ENCODE results near the gene RALGAPA2.

The RALGAPA2 gene

GRCh38 chr20:20683020-20683419 lies 29.4 kb downstream of the RALGAPA2 start:
- H4K20me1 ChIP-seq (ENCODE audit: low read depth, low read length): no peaks in the 10 kb centered on the region

GRCh38 chr20:20680991-20681508 lies 31.4 kb downstream of the RALGAPA2 start:
- no peaks in the 10 kb centered on the region for H3K9me3 ChIP-seq (ENCODE audit: insufficient read depth, low read length)
- H3K9ac ChIP-seq (ENCODE audit: low read length): no peak overlapping the region
- H3K79me2 ChIP-seq (ENCODE audit: insufficient read depth, low read length): no peaks in the 10 kb centered on the region
- no peak overlapping the region for H3K27ac ChIP-seq (ENCODE audit: low read depth, low read length)
- no peak overlapping the region for H3K4me3 ChIP-seq (ENCODE audit: insufficient read depth, low read length, poor library complexity, severe bottlenecking)
- H3K9me2 ChIP-seq (replicated peaks; ENCODE audit: insufficient read depth, low read length): no peaks in the 10 kb centered on the region
- H3F3A ChIP-seq (ENCODE audit: insufficient read depth): no peaks in the 10 kb centered on the region
- no peaks in the 10 kb centered on the region for H4K20me1 ChIP-seq (ENCODE audit: low read depth, low read length)
- no peaks in the 10 kb centered on the region for H3K36me3 ChIP-seq (ENCODE audit: low read length)
- TF ChIP-seq CTCF (IDR thresholded peaks at IDR 0.05; ENCODE audit: insufficient read depth, low read length, poor library complexity, severe bottlenecking) (no peak), EZH2phosphoT487 (conservative IDR thresholded peaks at IDR 0.05; ENCODE audit: low read length) (no peak)
- no peaks in the 10 kb centered on the region for H3K27me3 ChIP-seq (ENCODE audit: low read length)
- H2AFZ ChIP-seq (ENCODE audit: low read depth, low read length, severe bottlenecking): no peak overlapping the region
- no peak overlapping the region for H3K4me2 ChIP-seq (ENCODE audit: low read depth, low read length, poor library complexity, severe bottlenecking)

More at GRCh38 chr20:20683020-20683419, 29.4 kb downstream of the RALGAPA2 start:
- no peak overlapping the region for H3K9ac ChIP-seq (ENCODE audit: low read length)
- H3F3A ChIP-seq (ENCODE audit: insufficient read depth): no peaks in the 10 kb centered on the region
- H3K4me2 ChIP-seq (ENCODE audit: low read depth, low read length, poor library complexity, severe bottlenecking): no peak overlapping the region
- no peaks in the 10 kb centered on the region for H3K9me2 ChIP-seq (replicated peaks; ENCODE audit: insufficient read depth, low read length)
- H3K27ac ChIP-seq (ENCODE audit: low read depth, low read length): no peak overlapping the region
- no peaks in the 10 kb centered on the region for H3K36me3 ChIP-seq (ENCODE audit: low read length)
- H3K27me3 ChIP-seq (ENCODE audit: low read length): no peaks in the 10 kb centered on the region
- H3K4me3 ChIP-seq (ENCODE audit: insufficient read depth, low read length, poor library complexity, severe bottlenecking): no peak overlapping the region
- no peak for TF ChIP-seq CTCF (IDR thresholded peaks at IDR 0.05; ENCODE audit: insufficient read depth, low read length, poor library complexity, severe bottlenecking)
- TF ChIP-seq EZH2phosphoT487 (conservative IDR thresholded peaks at IDR 0.05; ENCODE audit: low read length): no peak
- H3K79me2 ChIP-seq (ENCODE audit: insufficient read depth, low read length): no peaks in the 10 kb centered on the region
- H3K9me3 ChIP-seq (ENCODE audit: insufficient read depth, low read length): no peaks in the 10 kb centered on the region
- H2AFZ ChIP-seq (ENCODE audit: low read depth, low read length, severe bottlenecking): no peak overlapping the region

- Histone ChIP-seq H3K9me2 (replicated peaks; ENCODE audit: insufficient read depth, low read length) (no peaks in the 10 kb centered on the region), H3K9me3 (ENCODE audit: insufficient read depth, low read length) (no peaks in the 10 kb centered on the region), H3K4me3 (ENCODE audit: insufficient read depth, low read length, poor library complexity, severe bottlenecking) (no peak overlapping the region), H3K9ac (ENCODE audit: low read length) (no peak overlapping the region), H3F3A (ENCODE audit: insufficient read depth) (no peaks in the 10 kb centered on the region), H3K4me2 (ENCODE audit: low read depth, low read length, poor library complexity, severe bottlenecking) (no peak overlapping the region), H3K79me2 (ENCODE audit: insufficient read depth, low read length) (no peaks in the 10 kb centered on the region), H4K20me1 (ENCODE audit: low read depth, low read length) (no peaks in the 10 kb centered on the region), H3K27ac (ENCODE audit: low read depth, low read length) (no peak overlapping the region), H3K36me3 (ENCODE audit: low read length) (no peaks in the 10 kb centered on the region), H3K27me3 (ENCODE audit: low read length) (no peaks in the 10 kb centered on the region), H2AFZ (ENCODE audit: low read depth, low read length, severe bottlenecking) (no peak overlapping the region)
- TF ChIP-seq CTCF (IDR thresholded peaks at IDR 0.05; ENCODE audit: insufficient read depth, low read length, poor library complexity, severe bottlenecking) (no peak), EZH2phosphoT487 (conservative IDR thresholded peaks at IDR 0.05; ENCODE audit: low read length) (no peak)
Observed at GRCh38 chr20:20679316-20679715, 33.1 kb downstream of the RALGAPA2 start.
